SW 1271 (cell line): ENCODE measurements around the gene COA8.
"Not testable (repeated sequence)": the region's sequence is repeated elsewhere in the genome, so short reads cannot be mapped to it uniquely, and the experiment has no call there.

Experiments
- DNase-seq, 2 experiments: peaks; one replicate each; lab custom pipeline; 2025; lab: John Stamatoyannopoulos, UW

Gene COA8

DNA sequence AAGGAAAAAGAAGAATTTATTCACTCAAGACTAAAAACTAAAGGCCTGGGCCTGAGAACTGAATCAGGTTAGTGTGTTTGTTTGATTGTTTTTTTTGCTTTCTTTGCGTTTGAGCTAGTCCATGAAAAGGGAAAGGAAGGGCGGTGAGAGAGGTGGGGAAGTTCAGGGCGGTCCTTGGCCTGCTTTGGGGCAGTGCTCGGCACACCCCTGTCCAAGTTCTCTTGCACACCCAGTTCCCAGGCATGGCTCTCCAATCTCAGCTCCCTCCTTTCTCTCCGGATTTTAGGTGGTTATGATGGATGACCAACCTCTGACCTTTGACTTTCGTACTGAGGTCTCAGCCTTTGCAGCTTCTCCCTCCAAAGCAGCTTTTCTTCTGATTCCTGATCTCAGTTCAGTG, 11.3 kb downstream of the COA8 start:
- DNase-seq, result no peak

GRCh38 chr14:103574707-103575285, 12.0 kb downstream of the COA8 start:
- DNase-seq, result no peak

DNA sequence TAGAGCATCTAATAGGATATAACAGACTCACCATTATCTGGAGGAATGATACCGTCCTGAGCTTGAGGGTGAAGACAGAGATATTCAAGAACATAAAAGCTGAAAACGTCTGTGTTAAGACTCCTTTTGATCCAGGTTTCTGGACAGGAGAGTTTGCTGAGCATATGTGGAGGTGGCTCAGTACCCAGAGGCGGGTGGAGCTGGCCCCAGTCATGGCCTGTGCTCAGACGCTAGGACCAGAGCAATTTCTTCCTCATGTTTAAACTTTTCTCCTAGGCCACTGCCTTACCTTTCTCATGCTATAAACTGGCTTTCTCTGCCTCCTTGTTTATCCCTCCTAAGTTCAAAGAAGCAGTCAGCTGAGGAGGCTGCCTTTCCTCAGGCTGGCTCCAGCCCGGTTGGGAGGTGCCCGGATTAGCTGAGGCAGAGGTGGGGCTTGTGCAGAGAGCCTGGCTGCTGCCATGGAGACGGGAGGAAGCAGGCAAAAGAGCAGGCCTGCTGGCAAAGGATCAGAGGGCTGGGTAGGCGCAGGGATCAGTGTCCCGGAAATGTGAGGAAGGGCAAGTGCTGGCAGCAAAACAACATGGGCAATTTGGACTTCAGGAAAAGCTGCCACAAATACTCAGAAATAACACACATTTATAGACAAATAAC, 13.7 kb downstream of the COA8 start:
- DNase-seq, result peak; percentile 11 to 79

DNA sequence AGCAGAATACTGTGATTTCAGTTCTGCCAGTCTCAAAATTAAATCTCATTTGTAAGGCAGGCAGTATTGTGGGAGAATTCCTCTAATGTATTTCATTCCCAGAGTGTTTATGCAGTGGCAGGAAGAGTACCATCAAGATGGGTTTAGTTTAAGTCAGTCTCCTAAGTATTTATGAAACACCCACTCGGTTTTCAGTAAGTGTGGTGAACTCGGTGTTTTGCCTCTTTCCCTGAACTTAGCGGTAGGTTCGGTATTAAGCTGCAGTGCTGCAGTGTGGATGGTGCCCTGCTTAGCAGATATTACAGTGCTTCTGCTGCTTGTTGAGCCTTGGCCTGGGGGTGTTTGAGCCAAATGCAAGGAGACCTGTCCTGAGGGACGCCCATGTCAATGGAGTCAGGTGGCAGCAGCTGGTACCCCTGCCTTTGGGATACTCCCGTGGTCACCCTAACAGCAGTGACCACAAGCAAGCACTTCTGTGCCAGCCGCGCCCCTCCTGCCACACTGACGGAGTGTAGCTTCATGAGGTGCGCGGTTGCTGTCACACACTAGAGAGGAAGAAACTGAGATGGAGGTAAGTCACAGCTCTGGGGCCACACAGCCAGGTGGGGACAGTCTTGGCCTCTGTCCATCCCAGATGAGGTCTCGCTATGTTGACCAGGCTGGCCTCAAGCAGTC, 15.8 kb downstream of the COA8 start:
- no peak for DNase-seq

- DNase-seq, result no peak
Observed at GRCh38 chr14:103581206-103581605, 18.4 kb downstream of the COA8 start.

DNA sequence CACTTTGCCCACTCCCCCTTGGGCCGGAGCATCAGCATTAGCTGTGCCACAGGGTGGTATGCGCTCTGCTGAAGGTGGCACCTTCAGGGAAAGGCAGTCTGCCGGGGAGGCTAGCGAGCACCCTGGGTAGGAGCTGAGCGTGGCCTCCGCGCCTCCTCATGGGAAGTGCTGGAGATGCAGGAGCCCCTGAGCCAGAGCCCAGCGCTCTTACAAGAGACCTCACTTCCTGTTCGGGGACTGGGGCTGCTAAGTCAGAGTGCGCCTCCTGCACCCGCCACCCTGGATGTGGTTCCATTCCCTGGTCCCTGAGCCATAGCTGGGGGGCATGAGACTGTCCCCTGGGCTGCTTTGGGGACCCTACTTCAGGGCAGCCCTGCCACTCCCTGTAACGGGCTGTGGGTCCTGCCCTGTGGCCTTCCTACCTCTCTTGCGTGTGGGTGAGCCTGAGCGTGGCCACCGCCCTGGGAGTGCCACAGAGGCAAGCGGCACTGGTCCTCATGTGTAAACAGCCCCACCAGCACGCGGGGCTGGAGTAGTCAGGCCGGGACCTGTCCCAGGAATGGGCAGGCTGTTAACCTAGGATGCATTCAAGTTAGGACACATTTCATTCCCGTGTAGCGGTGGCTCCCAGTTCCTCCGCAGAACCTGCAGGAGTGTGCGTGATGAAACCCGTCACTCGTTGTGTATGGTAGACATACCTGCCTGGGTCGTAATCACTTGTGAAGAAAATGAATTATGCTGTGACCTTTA, 19.4 kb downstream of the COA8 start:
- DNase-seq, result no peak

DNA sequence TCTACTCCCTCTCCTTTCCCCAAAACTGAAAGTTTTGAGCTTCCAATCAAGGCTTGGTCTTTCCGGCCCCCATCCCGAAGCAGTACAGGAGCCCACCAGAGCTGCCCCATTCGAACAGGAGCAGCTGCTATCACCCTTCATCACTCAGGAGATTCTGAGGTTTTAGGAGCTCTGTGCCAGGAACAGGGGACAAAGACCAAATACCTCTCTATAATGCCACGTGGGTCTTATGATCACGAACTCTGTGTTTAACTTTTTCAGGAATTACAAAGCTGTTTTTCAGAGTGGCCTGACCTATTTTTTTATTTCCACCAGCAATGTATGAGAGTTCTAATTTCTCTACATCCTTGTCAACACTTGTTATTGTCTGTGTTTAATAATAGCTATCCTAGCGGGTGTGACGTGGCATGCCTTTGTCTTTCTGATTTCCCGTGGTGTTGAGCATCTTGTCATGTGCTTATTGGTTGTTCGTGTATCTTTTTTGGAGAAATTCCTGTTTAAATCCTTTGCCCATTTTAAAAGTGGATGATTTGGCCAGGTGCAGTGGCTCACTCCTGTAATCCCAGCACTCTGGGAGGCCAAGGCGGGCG, 21.7 kb downstream of the COA8 start:
- no peak for DNase-seq

GRCh38 chr14:103593577-103593976, 30.8 kb downstream of the COA8 start:
- DNase-seq, result no peak

DNA sequence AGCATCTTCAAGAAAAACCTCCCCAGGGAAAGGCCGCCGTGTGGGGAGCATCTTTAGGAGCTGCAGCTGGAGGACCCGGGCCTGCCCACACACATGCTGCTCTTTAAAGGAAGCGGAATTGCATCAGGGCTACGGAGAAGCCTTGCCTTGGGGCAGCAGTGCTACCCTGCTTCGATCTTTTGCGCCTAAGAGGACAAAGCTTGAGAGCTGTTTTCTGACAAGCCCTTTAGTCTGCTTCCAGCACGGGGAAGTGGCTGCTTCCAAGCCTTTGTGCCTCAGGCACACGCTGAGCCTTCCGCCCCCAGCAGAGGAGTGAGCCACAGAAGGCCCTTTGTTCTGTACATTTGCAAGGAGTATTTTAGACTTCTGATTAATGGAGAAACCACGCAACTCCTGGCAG, 31.5 kb downstream of the COA8 start:
- DNase-seq, result no peak

DNA sequence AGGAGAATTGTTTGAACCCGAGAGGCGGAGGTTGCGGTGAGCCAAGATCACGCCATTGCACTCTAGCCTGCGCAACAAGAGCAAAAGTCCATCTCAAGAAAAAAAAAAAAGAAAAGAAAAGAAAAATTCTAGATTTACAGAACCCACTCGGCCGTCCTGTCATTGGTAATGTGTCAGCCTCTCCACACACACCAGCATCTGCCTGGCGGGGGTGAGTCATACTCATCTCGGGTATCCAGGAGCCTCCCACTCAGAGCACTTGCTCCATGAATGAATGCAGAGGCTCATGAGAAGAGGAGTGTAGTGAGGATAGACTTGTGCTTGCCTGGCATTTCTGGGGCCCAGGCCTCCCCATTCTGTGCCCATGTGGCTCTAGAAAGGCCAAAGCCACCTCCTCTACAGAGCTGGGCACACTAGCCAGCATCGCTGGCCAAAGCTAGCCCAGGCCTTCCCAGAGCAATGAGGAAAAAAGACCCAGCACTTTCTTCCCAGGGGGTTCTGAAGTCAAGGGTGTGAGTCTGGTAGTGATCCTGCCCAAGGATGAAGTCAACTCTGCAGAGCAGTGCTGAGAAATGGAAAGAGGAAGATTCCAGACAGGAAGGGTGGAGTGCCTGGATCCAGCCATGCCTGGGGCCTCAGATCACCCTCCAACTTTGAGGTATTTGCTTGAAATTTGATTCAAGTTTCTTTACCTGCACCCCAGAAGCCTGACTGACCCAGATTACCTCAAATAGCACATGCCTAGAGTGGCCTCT, 35.0 kb downstream of the COA8 start:
- DNase-seq, result no peak

GRCh38 chr14:103600503-103600902, 37.7 kb downstream of the COA8 start:
- DNase-seq, result no peak

DNA sequence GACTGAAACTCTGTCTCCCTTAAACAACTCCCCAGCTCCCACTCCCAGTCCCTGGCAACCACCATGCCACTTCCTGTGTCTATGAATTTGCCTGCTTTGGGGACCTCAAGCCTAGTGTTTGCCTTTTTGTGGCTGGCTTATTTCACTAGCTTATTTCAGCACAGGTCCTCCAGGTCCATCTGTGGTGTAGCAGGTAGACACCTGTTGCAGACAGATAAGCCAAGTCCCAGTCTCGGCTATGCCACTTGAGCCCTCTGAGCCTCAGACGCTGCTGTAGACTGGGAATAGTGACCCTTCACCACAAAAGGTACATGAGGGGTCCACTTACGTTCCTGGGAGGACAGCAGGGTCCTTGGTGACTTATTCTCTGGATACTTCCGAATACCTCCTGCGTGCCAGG, 41.9 kb downstream of the COA8 start:
- DNase-seq, result no peak

GRCh38 chr14:103606963-103607668, 44.4 kb downstream of the COA8 start:
- no peak for DNase-seq

- DNase-seq, result no peak
Observed at GRCh38 chr14:103607822-103608221, 45.1 kb downstream of the COA8 start.

DNA sequence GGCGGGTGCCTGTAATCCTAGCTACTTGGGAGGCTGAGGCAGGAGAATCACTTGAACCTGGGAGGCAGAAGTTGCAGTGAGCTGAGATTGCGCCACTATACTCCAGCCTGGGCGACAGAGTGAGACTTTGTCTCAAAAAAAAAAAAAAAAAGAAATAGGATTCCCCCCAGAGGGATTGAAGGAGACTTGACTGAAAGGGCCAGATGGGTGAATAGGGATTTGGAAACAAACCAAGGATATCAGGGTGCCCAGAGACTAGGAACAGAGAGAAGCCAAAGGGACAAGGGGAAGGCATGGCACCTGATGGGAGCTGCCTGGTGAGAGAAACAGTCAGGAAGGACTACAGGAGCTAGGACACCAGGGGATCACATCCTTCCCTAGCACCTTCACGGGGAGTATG, 46.3 kb downstream of the COA8 start:
- DNase-seq, result not testable (repeated sequence)

DNA sequence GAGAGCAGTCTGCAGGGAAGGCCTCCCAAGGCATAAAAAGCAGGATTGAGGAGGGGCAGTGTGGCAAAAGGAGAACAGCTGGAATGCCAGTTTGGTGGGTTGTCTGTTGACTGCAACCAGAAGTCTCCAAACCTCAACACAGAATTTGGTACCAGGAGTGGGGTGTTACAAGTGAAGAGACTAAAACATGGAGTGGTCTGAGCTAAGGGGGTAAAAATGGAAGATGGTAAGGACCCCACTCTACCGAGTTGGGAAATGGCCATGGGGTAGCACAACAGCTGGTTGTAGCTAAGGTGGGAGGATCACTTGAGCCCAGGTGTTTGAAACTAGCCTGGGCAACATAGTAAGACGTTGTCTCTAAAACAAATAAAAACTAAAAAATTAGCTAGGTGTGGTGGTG, 48.5 kb downstream of the COA8 start:
- DNase-seq, result no peak

- DNase-seq, result peak in 1 of 2 experiments; percentile 35
Observed at GRCh38 chr14:103613517-103613916, 50.8 kb downstream of the COA8 start.

DNA sequence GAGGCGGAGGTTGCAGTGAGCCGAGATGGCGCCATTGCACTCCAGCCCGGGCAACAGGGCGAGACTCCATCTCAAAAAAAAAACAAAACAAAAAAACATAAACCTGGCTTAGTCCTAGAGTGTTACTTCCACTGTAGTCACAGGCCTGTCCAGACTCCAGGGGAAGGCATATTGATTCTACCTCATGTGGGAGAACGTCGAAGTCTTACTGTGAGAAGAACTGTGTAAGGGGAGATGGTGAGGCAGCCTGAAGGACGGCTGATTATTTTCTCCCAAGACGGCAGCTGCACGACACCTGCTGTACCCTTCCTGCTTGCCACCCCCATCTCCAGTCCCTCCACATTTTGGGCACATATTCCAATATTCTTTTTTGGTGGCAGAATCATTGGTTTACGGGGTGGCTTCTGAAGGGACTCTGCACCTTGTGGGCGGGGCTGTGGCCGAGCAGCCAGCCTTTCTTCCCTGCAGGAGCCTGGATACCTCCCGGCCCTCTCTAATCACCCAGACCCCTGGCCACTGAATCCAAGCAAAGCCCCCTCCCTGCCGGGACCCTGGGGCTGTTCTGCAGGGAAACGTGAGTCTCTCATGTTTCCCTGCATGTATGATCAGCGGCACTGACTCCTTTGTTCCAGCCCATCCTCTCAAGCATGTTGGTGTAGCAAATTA, 54.0 kb downstream of the COA8 start:
- DNase-seq, result no peak

- no peak for DNase-seq
Observed at GRCh38 chr14:103619057-103619456, 56.3 kb downstream of the COA8 start.

DNA sequence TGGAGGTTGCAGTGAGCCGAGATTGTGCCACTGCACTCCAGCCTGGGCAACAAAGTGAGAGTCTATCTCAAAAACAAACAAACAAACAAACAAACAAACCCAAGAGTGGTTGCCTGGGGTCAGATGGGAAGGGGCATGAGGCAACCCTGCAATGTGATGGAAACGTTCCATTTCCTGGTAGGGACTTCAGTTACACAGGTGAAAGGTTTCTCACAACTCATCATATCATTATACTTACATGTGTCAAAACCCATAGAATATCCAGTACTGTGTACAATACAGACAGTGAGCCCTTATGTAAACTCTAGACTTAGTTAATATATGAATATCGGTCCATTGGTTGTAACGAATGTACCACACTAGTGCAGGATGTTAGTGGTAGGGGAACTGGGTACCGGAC, 59.1 kb downstream of the COA8 start:
- no peak for DNase-seq

GRCh38 chr14:103623308-103623707, 60.5 kb downstream of the COA8 start:
- DNase-seq, result no peak
